Stomach (tissue), 4 donors: ENCODE data around the gene OCLN.

Source experiments
- CTCF ChIP-seq, 7 experiments: fragments of 450-650 bp in 4 of 7; fragments of 200-600 bp in 3 of 7; sonication (generic) in 3 of 7; IDR thresholded peaks; one replicate each; pipeline ENCODE4 v1.5.1; 2016 to 2019; ENCODE audit warnings: antibody characterized with exemption in 7 of 7, control low read depth in 2 of 7, mild to moderate bottlenecking in 1 of 7
- EP300 ChIP-seq: sonication (generic); formaldehyde crosslinking; IDR thresholded peaks from one replicate; pipeline ENCODE4 v1.6.1; 2017; ENCODE audit warnings: antibody characterized with exemption
- POLR2A ChIP-seq, 4 donors: fragments of 450-650 bp; IDR thresholded peaks; one replicate each; pipeline ENCODE4 v1.6.1; 2016; ENCODE audit warnings: antibody characterized with exemption in 4 of 4, control low read depth in 2 of 4, mild to moderate bottlenecking in 1 of 4, moderate library complexity in 1 of 4
- POLR2AphosphoS5 ChIP-seq, 3 donors: sonication (generic); formaldehyde crosslinking; IDR thresholded peaks; one replicate each; pipeline ENCODE4 v1.6.1; 2016; ENCODE audit warnings: antibody characterized with exemption in 3 of 3

GRCh38 chr5:69517763-69518212 lies 25.2 kb downstream of the OCLN start:
- TF ChIP-seq CTCF (IDR thresholded peaks at IDR 0.05) (no peak), POLR2A (IDR thresholded peaks at IDR 0.05) (no peak), EP300 (no peak), POLR2AphosphoS5 (IDR thresholded peaks at IDR 0.05) (peak in 2 of 3 donors; percentile 50 to 65)
